ENCODE data around the gene DHRS4L2.
A peak's percentile ranks its signal among the peaks of the same experiment; 100 is the strongest.
"Not testable (repeated sequence)": the region's sequence is repeated elsewhere in the genome, so short reads cannot be mapped to it uniquely, and the experiment has no call there.

DHRS4L2 gene

GRCh38 chr14:23988607-23989363, at the start of gene DHRS4L2:
Gene DHRS4L2 (plus strand): TSS chr14:23988929. CDS start chr14:23988948, 19 bp downstream.
- H3K4me2 ChIP-seq (ENCODE audit: low read depth, low read length) = peak within 1 kb of the TSS; percentile 69
- DNase-seq = peak; percentile 68

GRCh38 chr14:23939607-23940326, 49.0 kb upstream of the DHRS4L2 start:
- Histone ChIP-seq H3F3A (ENCODE audit: insufficient read depth, low read length) (no peaks in the 10 kb centered on the region), H3K27me3 (replicated peaks; ENCODE audit: insufficient read depth, low read length) (no peaks in the 10 kb centered on the region), H2AFZ (ENCODE audit: low read length) (no peak overlapping the region), H3K9me3 (replicated peaks; ENCODE audit: insufficient read depth, low read length) (no peaks in the 10 kb centered on the region), H3K36me3 (replicated peaks; ENCODE audit: insufficient read depth, low read length) (no peaks in the 10 kb centered on the region), H3K9me2 (replicated peaks; ENCODE audit: insufficient read depth, low read length) (no peaks in the 10 kb centered on the region), H3K27ac (ENCODE audit: low read length) (no peak overlapping the region), H3K4me2 (ENCODE audit: low read depth, low read length) (no peak overlapping the region), H3K9ac (ENCODE audit: low read length) (no peak overlapping the region), H3K4me3 (ENCODE audit: low read length) (no peak overlapping the region), H4K20me1 (ENCODE audit: insufficient read depth, low read length) (no peaks in the 10 kb centered on the region), H3K4me1 (ENCODE audit: low read length) (no peaks in the 10 kb centered on the region), H3K79me2 (ENCODE audit: low read length) (no peaks in the 10 kb centered on the region)
- no peak for DNase-seq
- TF ChIP-seq EZH2phosphoT487 (IDR thresholded peaks at IDR 0.05; ENCODE audit: low read length) (no peak), EZH2 (optimal IDR thresholded peaks at IDR 0.05; ENCODE audit: low read depth, low read length) (no peak), CTCF (IDR thresholded peaks at IDR 0.05; ENCODE audit: low read length) (no peak)

More at GRCh38 chr14:23988607-23989363, at the start of gene DHRS4L2:
- not testable (repeated sequence) for H3K36me3 ChIP-seq (replicated peaks; ENCODE audit: insufficient read depth, low read length); H3K27ac ChIP-seq (ENCODE audit: low read length); H3K9me2 ChIP-seq (replicated peaks; ENCODE audit: insufficient read depth, low read length); H3K27me3 ChIP-seq (replicated peaks; ENCODE audit: insufficient read depth, low read length); H3K4me1 ChIP-seq (ENCODE audit: low read length); H3F3A ChIP-seq (ENCODE audit: insufficient read depth, low read length); H3K79me2 ChIP-seq (ENCODE audit: low read length); H3K9me3 ChIP-seq (replicated peaks; ENCODE audit: insufficient read depth, low read length); H4K20me1 ChIP-seq (ENCODE audit: insufficient read depth, low read length)
- Histone ChIP-seq H3K9ac (ENCODE audit: low read length) (peak within 1 kb of the TSS; percentile 64), H3K4me3 (ENCODE audit: low read length) (peak within 1 kb of the TSS; percentile 68), H2AFZ (ENCODE audit: low read length) (peak within 1 kb of the TSS; percentile 48; the same call in 1 of the 2 replicates)

GRCh38 chr14:23941230-23941629, 47.5 kb upstream of the DHRS4L2 start:
- Histone ChIP-seq H3K4me1 (ENCODE audit: low read length) (no peaks in the 10 kb centered on the region), H3K79me2 (ENCODE audit: low read length) (no peaks in the 10 kb centered on the region), H3K4me3 (ENCODE audit: low read length) (no peak overlapping the region), H3K9me3 (replicated peaks; ENCODE audit: insufficient read depth, low read length) (no peaks in the 10 kb centered on the region), H3K9me2 (replicated peaks; ENCODE audit: insufficient read depth, low read length) (no peaks in the 10 kb centered on the region), H3F3A (ENCODE audit: insufficient read depth, low read length) (no peaks in the 10 kb centered on the region), H3K27me3 (replicated peaks; ENCODE audit: insufficient read depth, low read length) (no peaks in the 10 kb centered on the region), H4K20me1 (ENCODE audit: insufficient read depth, low read length) (no peaks in the 10 kb centered on the region), H3K9ac (ENCODE audit: low read length) (no peak overlapping the region), H3K27ac (ENCODE audit: low read length) (no peak overlapping the region), H3K4me2 (ENCODE audit: low read depth, low read length) (no peak overlapping the region), H3K36me3 (replicated peaks; ENCODE audit: insufficient read depth, low read length) (no peaks in the 10 kb centered on the region), H2AFZ (ENCODE audit: low read length) (no peak overlapping the region)
- DNase-seq = no peak
- TF ChIP-seq CTCF (IDR thresholded peaks at IDR 0.05; ENCODE audit: low read length) = no peak
- TF ChIP-seq EZH2 (optimal IDR thresholded peaks at IDR 0.05; ENCODE audit: low read depth, low read length) = no peak
- TF ChIP-seq EZH2phosphoT487 (IDR thresholded peaks at IDR 0.05; ENCODE audit: low read length) = no peak

GRCh38 chr14:23941669-23942068, 47.1 kb upstream of the DHRS4L2 start:
- no peaks in the 10 kb centered on the region for H3F3A ChIP-seq (ENCODE audit: insufficient read depth, low read length)
- H3K9ac ChIP-seq (ENCODE audit: low read length) = no peak overlapping the region

More at GRCh38 chr14:23941669-23942068, 47.1 kb upstream of the DHRS4L2 start:
- Histone ChIP-seq H3K27me3 (replicated peaks; ENCODE audit: insufficient read depth, low read length) (no peaks in the 10 kb centered on the region), H3K4me1 (ENCODE audit: low read length) (no peaks in the 10 kb centered on the region), H4K20me1 (ENCODE audit: insufficient read depth, low read length) (no peaks in the 10 kb centered on the region), H3K4me2 (ENCODE audit: low read depth, low read length) (no peak overlapping the region), H2AFZ (ENCODE audit: low read length) (no peak overlapping the region), H3K9me2 (replicated peaks; ENCODE audit: insufficient read depth, low read length) (no peaks in the 10 kb centered on the region), H3K79me2 (ENCODE audit: low read length) (no peaks in the 10 kb centered on the region), H3K27ac (ENCODE audit: low read length) (no peak overlapping the region), H3K36me3 (replicated peaks; ENCODE audit: insufficient read depth, low read length) (no peaks in the 10 kb centered on the region), H3K9me3 (replicated peaks; ENCODE audit: insufficient read depth, low read length) (no peaks in the 10 kb centered on the region), H3K4me3 (ENCODE audit: low read length) (no peak overlapping the region)
- no peak for TF ChIP-seq EZH2 (optimal IDR thresholded peaks at IDR 0.05; ENCODE audit: low read depth, low read length)
- DNase-seq = no peak

Data from MM.1S (cell line).